Activated T-helper 2 cell treated with anti-CD3 and anti-CD28 coated beads, Interferon-gamma antibody, Interleukin-2, Interleukin-4, amounts not matched to agents 10 μg/mL and 5 μg/mL and 100 μg/mL, durations not matched to agents 14 hours and 24 hours and 36 hours (primary cell): ENCODE measurements around the gene ABCB4. TPM values are rescaled to one million over a fixed set of nuclear protein-coding genes. Genes with fewer than 3 reads are reported as not detected.

Source experiments
- total RNA-seq: library from RNA; stranded (reverse); gene quantifications from 2 replicates; pipeline ENCODE4 v1.2.3, GENCODE V29; 2022

ABCB4 gene
- total RNA-seq, 1 donor from 2014 or later, result not detected

Other genes with a start within 250 kb of the ABCB4 start
- 7.5 and 7.9 TPM in 2 replicates for gene CROT, start 130.0 kb downstream of the ABCB4 start, total RNA-seq
- 1.9 and 2.0 TPM in 2 replicates for gene ABCB1, start 125.2 kb upstream of the ABCB4 start, total RNA-seq
- gene RUNDC3B, start 152.7 kb upstream of the ABCB4 start, total RNA-seq, result 0.21 TPM in 1 of 2 replicates, not detected in the other